Cortex of kidney (tissue), 1 donor: ENCODE measurements around the gene SMIM11.
"Not testable (repeated sequence)": the region's sequence is repeated elsewhere in the genome, so short reads cannot be mapped to it uniquely, and the experiment has no call there.

Source experiments
- DNase-seq: peaks from one replicate; lab custom pipeline; 2025; lab: John Stamatoyannopoulos, UW

SMIM11 gene

DNA sequence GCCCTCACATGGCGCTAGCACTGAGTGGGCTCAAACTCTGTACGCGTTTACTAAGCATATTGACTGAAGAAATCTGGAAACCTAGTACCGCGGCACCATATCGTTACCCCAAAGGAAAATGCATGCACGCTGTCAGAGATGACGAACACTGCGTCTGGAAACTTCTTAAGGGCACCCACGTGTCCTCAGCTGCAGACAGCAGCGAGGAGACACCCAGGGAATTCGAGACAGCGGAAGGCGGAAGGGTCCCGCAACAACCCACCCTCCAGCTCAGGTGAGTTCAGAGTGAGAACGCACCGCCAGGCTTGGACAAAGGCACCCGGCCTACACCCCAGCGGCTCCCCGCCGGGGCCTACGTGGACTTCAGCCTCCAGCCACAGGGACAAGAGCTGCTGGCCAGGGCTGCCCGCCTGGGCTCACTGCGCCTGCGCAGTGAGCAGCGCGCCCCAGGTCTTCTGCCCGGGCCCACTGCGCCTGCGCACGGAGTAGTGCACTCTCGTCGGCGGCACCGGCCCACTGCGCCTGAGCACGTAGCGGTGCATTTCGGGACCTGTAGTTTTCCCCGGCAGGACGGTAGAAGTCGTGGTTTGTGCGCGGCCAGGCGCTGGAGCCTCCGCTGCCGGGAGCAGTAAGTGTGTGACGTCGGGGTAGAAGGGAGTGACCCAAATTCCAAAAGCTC is at the start of gene SMIM11:
TSS of gene SMIM11 (plus strand) at position 568 of the 679 bp plus-strand sequence. CDS start 3,998 bp downstream, outside the sequence.
- DNase-seq: not testable (repeated sequence)

DNA sequence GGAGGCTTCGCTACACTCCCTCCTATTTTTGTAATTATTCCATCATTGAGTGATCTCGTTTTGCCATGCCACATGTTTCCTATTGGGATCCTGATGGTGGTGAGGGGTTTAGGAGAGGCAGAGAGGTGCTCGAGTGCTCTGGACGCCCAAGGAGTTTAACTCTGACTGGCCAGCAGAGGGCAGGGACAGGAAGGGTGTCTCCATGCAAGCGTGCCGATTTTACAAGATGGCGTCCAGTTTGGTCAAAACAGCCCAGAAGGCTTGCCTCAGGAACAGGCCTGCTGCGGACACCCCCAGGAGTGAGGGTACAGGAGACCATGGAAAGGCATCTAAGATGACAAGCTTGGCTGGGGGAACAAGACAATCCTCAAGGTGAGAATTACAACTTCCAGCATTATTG is 45.3 kb upstream of the SMIM11 start:
- DNase-seq: no peak

DNA sequence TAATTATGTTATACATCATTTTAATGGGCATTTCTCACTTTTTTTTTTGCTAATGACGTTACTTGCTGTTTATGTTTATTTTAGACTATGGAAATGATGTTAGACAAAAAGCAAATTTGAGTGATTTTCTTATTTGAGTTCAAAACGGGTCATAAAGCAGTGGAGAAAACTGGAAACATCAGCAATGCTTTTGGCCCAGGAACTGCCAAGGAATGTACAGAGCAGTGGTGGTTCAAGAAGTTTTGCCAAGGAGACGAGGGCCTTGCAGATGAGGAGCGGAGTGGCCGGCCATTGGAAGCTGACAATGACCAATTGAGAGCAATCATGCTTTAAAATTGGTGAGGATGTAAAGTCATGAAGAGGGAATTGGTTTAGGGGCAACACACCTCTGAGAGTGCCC is 43.6 kb upstream of the SMIM11 start:
- DNase-seq: no peak

GRCh38 chr21:34332347-34332746 is 43.0 kb upstream of the SMIM11 start:
- no peak for DNase-seq

DNA sequence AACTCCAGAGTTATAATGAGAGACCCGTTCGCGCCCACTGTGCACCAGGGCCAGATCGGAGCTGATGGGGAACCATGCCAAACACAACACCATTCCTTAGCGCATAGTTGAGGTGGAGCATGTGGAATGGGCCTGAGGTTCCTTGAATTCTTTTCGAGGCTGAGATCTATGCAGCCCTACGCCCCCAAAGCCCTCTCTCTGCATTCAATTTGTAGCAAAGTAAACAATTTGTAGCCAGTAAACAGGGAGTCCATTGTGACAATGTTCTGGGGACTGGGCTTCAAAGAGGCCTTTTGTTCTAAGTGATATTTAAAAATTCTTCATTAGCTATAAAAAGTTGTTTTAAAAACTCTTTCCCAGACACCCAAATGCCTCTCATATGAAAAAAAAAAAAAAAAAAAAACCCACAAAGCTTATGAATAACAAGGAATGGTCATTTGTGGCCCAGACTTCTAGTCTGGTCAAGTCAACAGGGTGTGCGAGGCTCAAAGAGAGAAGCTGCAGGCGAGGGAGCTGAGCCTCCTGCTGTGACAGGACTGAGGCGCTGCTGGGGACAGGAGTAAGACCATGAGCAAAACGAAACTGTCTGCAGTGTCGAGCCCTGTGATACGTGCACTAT is 42.1 kb upstream of the SMIM11 start:
- no peak for DNase-seq

DNA sequence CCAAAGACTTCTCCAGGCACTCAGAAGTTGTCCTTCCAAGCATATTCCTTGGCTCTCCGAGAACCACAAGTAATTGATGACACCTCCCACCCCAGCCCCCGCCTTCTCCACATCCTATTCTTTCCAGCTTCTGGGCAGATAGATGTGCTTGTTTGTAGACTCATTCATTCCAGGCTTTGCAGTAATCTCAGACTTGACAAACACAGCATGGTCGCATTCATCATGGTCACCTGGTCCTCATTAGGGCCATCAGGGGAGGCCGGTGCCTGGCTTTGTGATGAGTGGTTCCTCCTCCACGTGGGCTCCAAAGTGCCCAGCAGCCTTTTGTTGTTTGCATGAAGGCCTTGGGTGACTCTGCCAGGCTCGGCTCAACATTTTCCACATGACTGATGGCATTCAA is 40.0 kb upstream of the SMIM11 start:
- DNase-seq: no peak

GRCh38 chr21:34336245-34336644 is 39.1 kb upstream of the SMIM11 start:
- DNase-seq: no peak

GRCh38 chr21:34336756-34337391 is 38.4 kb upstream of the SMIM11 start:
- no peak for DNase-seq

DNA sequence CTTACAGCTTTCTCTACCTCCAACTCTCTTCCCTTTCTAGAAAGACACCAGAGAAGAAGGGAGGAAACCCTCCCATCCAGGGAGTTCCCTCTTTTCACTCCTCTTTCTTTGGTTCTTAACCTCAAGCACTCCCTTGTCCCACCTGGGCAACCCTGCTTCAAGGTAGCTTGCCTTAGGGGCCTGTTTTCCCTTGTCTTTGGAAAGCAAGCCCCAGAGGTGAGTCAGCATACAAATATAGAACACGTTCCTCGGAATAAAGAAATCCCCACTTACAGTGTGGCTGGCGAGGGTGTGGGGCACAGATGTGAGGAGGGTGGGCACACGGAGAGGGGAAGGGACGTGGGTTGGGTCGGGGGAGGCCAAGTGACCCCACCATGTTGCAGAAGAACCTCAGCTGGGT is 37.6 kb upstream of the SMIM11 start:
- DNase-seq: no peak

- no peak for DNase-seq
Observed at GRCh38 chr21:34338226-34338625, 37.1 kb upstream of the SMIM11 start.

- no peak for DNase-seq
Observed at GRCh38 chr21:34340061-34340460, 35.2 kb upstream of the SMIM11 start.

DNA sequence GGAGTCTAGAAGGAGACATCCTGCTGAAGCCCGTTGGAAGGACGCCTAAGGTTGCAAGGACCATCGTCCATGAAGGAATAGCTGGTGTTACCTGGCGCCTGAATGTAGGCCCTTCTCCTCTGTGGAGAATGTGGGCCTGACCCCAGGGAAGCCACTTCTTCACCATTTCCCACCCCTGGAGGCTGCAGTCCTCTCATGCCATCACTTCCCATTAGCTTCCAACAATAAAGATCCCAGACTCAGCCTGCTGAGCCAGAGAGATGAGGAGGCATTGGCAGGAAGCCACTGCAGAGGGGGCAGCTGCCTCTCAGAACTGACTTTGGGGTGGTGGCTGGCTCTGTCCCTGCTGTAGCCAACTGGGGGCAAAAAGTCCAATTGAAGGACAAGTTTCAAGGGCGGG is 32.8 kb upstream of the SMIM11 start:
- no peak for DNase-seq

DNA sequence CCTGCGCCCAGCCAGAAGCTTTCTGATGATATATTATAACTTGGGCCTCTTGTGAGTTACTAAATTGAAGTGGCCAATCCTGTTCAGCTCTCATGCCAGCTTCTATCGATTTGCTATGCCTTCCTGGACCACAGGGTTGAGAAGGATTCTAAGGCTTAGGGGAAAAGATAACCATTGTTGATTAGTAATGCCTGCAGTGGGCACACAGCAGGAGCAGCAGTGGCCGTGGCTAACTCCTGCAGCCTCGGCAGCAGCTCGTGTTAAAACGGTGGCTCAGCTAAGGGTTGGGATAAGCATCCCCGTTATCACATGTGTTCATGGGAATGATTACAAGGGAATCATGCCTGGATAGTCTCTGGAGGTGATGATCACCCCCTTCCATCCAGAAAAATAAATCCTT is 32.0 kb upstream of the SMIM11 start:
- no peak for DNase-seq

GRCh38 chr21:34343838-34344381 is 31.4 kb upstream of the SMIM11 start:
- no peak for DNase-seq

DNA sequence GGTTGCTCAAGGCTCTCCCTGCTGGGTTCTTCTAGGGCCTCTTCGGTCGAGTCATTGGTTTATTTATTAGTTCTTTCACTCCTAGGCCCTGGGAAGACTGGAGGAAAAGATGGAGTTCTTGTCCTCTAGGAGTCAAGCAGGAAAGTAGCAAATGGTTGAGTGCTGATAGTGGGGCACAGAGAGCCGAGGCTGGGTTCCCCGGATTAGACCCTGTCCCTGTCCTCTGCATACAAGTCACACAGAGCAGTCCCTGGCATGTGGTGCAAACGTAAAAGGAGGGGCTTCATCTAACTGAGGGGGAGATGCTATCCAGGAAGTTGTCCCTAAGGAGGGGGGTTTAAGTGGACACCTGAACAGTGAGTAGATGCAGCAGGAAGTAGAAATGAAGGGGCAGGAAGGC is 30.7 kb upstream of the SMIM11 start:
- no peak for DNase-seq

DNA sequence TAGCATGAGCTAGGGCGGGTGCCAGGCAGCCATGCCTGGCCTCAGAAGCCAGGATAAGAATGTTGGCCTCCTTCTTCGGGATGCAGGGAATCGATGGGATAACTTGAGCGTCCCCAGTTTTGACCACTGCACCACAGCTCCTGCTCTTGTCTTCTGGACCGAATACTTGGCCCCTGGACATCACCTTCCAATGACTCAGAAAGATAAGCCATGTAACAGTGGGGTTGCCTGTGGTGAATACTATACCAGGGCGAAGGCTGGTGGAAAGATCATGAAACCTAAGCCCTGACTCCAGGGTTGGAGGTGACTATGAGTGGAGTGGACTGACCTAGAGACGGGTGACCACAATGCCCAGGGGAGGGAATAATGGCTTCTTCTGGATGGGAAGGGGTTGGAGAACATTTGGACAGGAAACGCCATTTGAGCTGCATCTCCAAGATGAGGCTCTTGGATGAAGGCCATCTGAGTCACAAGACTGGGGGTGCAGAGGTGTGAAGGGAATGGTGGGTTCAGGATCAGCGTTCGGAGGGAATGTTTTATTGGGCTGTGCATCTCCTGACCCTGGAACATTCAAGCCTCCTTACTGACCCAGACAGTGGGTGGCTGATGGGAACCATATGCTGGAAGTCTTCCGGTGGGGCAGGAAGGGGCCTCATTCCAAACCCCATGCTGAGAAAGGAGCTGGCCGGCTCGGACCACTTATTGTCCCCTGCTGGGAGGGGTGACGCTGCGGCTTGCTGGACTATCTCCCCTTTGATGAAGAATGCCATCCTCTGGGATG is 30.0 kb upstream of the SMIM11 start:
- no peak for DNase-seq

GRCh38 chr21:34345892-34346291 is 29.4 kb upstream of the SMIM11 start:
- DNase-seq: no peak

GRCh38 chr21:34348890-34349519 is 26.3 kb upstream of the SMIM11 start:
- DNase-seq: no peak

DNA sequence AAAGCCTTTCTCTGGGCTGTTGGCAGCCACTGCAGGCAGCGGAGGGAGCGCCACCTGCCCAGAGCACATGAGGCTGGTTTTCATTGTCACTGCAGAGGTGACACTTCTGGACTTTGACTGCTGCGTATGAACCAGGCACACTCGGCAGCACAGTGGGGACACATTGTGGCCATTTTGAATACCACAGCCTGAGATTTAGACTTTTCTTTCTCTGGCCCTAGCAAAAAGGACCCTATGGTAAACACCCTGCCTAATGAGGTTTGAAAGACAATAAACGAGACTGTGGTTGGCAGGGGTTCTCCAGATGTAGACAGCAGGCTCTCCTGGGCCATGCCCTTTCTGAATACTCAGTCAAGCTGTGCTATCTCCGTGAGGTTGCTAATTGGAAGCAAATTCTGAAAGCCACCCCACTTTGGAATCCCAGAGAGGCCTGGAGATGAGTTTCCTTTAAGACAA is 23.5 kb upstream of the SMIM11 start:
- DNase-seq: no peak

DNA sequence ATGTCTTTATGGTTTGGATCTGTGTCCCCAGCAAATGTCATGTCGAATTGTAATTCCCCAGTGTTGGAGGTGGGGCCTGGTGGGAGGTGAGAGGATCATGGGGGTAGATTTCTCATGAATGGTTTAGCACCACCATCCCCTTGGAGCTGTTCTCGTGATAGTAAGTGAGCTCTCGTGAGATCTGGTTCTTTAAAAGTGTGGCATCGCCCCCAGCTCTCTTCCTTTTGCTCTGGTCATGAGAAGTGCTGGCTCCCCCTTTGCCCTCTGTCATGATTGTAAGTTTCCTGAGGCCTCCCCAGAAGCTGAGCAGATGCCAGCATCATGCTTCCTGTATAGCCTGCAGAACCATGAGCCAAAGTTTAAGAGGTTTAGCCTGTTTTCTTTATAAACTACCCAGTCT is 22.8 kb upstream of the SMIM11 start:
- DNase-seq: no peak

GRCh38 chr21:34353182-34353581 is 22.1 kb upstream of the SMIM11 start:
- DNase-seq: no peak

DNA sequence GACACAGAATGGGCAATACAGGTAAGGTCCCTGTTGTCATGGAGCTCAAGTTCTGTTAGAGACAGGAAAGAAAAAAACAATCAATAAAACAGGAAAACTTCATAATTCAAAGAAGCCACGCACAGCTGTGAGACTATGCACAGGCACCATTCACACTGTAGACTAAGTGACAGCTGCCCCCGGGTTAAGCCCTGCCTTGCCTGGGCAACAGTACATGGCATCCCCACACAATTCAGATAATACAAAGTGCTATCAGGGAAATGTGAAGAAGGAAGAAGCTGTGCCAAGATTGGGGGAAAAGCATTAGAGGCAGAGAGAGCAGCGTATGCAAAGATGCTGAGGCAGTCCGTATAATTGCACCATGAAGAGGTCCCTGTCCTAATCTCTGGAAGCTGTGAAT is 20.5 kb upstream of the SMIM11 start:
- DNase-seq: no peak
